OCI-LY7 (cell line): ENCODE data around the gene PRDM1. TPM values are rescaled to one million over a fixed set of nuclear protein-coding genes. Genes with fewer than 3 reads are reported as not detected.
A peak's percentile ranks its signal among the peaks of the same experiment; 100 is the strongest.

Experiments
- BruUV-seq: library from RNA; stranded (reverse); fragments of 400-500 nt; replicated peaks from 2 replicates; lab custom pipeline; 2021; lab: Mats Ljungman, UMichigan
- CTCF ChIA-PET: fragments of 300-600 bp; sonication (Branson Sonifier 250); formaldehyde crosslinking; loops from one replicate; lab custom pipeline; 2022; ENCODE audit warnings: antibody characterized with exemption; ENCODE audit not compliant: unreplicated experiment; lab: Charles Lee
- POLR2A ChIA-PET: fragments of 300-600 bp; sonication (Branson Sonifier 250); formaldehyde crosslinking; loops from one replicate; lab custom pipeline; 2022; ENCODE audit warnings: antibody characterized with exemption; lab: Charles Lee
- DNase-seq: peaks from one replicate; pipeline ENCODE4 v3.0.0-alpha.2; 2015; ENCODE audit warnings: low spot score
- H2AFZ ChIP-seq: fragments of 200-600 bp; sonication (generic), shearing (Covaris generic); 2 replicates; pipeline ENCODE4 v1.6.1; 2014; ENCODE audit warnings: mild to moderate bottlenecking, antibody characterized with exemption, low read length, moderate library complexity
- H3K27ac ChIP-seq: fragments of 200-600 bp; sonication (generic); 2 replicates; pipeline ENCODE4 v1.5.1; 2014; ENCODE audit warnings: mixed run types, low read depth, mild to moderate bottlenecking, moderate library complexity, low read length, inconsistent platforms; ENCODE audit not compliant: poor library complexity, severe bottlenecking
- H3K36me3 ChIP-seq: fragments of 200-600 bp; sonication (generic); 2 replicates; pipeline ENCODE4 v1.6.1; 2014; ENCODE audit warnings: mild to moderate bottlenecking, antibody characterized with exemption, low read length, moderate library complexity, mixed read lengths; ENCODE audit not compliant: insufficient read depth
- H3K4me1 ChIP-seq: fragments of 200-600 bp; sonication (generic); 2 replicates; pipeline ENCODE4 v1.5.1; 2014; ENCODE audit warnings: mild to moderate bottlenecking, low read length; ENCODE audit not compliant: insufficient read depth, poor library complexity, severe bottlenecking
- H3K4me2 ChIP-seq: fragments of 200-600 bp; sonication (generic); 2 replicates; pipeline ENCODE4 v1.6.1; 2014; ENCODE audit warnings: mild to moderate bottlenecking, low read length
- H3K4me3 ChIP-seq: fragments of 200-600 bp; sonication (generic); 2 replicates; pipeline ENCODE4 v1.5.1; 2014; ENCODE audit warnings: mild to moderate bottlenecking, low read depth, low read length; ENCODE audit not compliant: poor library complexity, severe bottlenecking
- H3K79me2 ChIP-seq: fragments of 200-600 bp; sonication (generic); 2 replicates; pipeline ENCODE4 v1.6.1; 2016; ENCODE audit warnings: low read depth, mild to moderate bottlenecking, low read length, moderate library complexity, mixed read lengths; ENCODE audit not compliant: insufficient read depth
- H3K9me2 ChIP-seq: fragments of 200-600 bp; sonication (generic); 2 replicates; pipeline ENCODE4 v1.6.1; 2016; ENCODE audit warnings: mild to moderate bottlenecking, low read length, mixed read lengths; ENCODE audit not compliant: insufficient read depth
- H3K9me3 ChIP-seq: fragments of 200-600 bp; sonication (generic); 2 replicates; pipeline ENCODE4 v1.6.1; 2014; ENCODE audit warnings: mild to moderate bottlenecking, mixed run types, low read length, mixed read lengths
- H4K20me1 ChIP-seq: fragments of 200-600 bp; sonication (generic); 2 replicates; pipeline ENCODE4 v1.6.1; 2014; ENCODE audit warnings: mild to moderate bottlenecking, antibody characterized with exemption, low read length, moderate library complexity, mixed read lengths; ENCODE audit not compliant: insufficient read depth
- CTCF ChIP-seq: fragments of 200-600 bp; sonication (generic); conservative IDR thresholded peaks from 2 replicates; pipeline ENCODE4 v1.5.1; 2014; ENCODE audit warnings: mild to moderate bottlenecking, antibody characterized with exemption, low read length, moderate library complexity, mixed read lengths
- EZH2phosphoT487 ChIP-seq: fragments of 200-600 bp; sonication (generic); IDR thresholded peaks from 2 replicates; pipeline ENCODE4 v1.6.1; 2018; ENCODE audit warnings: low read depth, borderline replicate concordance, mild to moderate bottlenecking, mixed run types, antibody characterized with exemption, low read length, moderate library complexity, mixed read lengths
- intact Hi-C: fragments of 100-400 bp; cut with micrococcal nuclease; formaldehyde crosslinking; loops from one replicate; pipeline ENCODE4 v1.10.0; 2022; ENCODE audit not compliant: unreplicated experiment
- total RNA-seq, 2 experiments: library from RNA; depleted of rRNA in 1 of 2; stranded (reverse); fragments of >200 nt in 1 of 2; shearing (Covaris generic) in 1 of 2; gene quantifications; 2 replicates each; pipeline ENCODE4 v1.2.3, GENCODE V29; 2014 to 2022

Gene PRDM1
- total RNA-seq, 2 experiments from 2014 or later, result 1.5 to 3.3 TPM

GRCh38 chr6:106077170-106077569 is 9.0 kb upstream of the PRDM1 start:
- POLR2A ChIA-PET, result interaction anchor here (0.6 kb wide), 1 partner anchor 249 kb away, joined by 3 read pairs; no protein-coding TSS in a partner anchor
- intact Hi-C loops, result loop anchor here (5.0 kb wide), 1 partner anchor 65 kb away; no protein-coding TSS in a partner anchor
- H3K4me1 ChIP-seq, result peaks cover 15% of the 10 kb centered on the region

DNA sequence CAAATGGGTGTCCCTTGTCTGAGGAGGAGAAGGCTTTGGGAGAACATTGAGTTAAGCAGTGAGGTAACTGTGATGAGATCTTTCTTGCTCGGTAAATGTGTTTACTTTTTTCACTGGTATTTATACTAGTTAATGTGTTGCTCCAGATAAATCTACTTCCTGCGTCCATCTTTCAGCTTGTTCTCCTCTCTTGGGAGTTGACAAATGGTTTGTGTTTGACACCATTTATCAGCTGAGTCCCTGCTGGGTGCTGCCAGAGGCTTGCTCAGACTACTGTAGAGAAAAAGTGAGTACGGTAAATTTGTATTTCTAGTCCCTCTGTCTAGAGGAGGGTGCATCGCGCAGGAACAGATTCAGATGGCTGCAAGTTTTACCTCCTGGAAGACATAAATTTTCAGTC is 8.3 kb upstream of the PRDM1 start:
- DNase-seq, result no peak
- intact Hi-C loops, result loop anchor here (5.0 kb wide), 1 partner anchor 66 kb away; no protein-coding TSS in a partner anchor
- no TSS peak for BruUV-seq
- H3K4me2 ChIP-seq, result no peak overlapping the region
- peaks cover 12% of the 10 kb centered on the region for H3K4me1 ChIP-seq
- H3K79me2 ChIP-seq, result no peaks in the 10 kb centered on the region
- no peak overlapping the region for H3K27ac ChIP-seq
- no peaks in the 10 kb centered on the region for H3K36me3 ChIP-seq
- no peaks in the 10 kb centered on the region for H4K20me1 ChIP-seq
- ChIA-PET POLR2A (no interaction called here), CTCF (interaction anchor here (0.6 kb wide), 1 partner anchor 321 kb away, joined by 3 read pairs; no protein-coding TSS in a partner anchor)
- peak overlapping the region; percentile 59 for H2AFZ ChIP-seq
- no peak overlapping the region for H3K4me3 ChIP-seq
- no peaks in the 10 kb centered on the region for H3K9me3 ChIP-seq
- H3K9me2 ChIP-seq, result no peaks in the 10 kb centered on the region
- TF ChIP-seq EZH2phosphoT487 (no peak), CTCF (no peak)

More at GRCh38 chr6:106077170-106077569, 9.0 kb upstream of the PRDM1 start:
- Histone ChIP-seq H2AFZ (peak overlapping the region; percentile 59; the same call in 1 of the 2 replicates), H3K9me2 (no peaks in the 10 kb centered on the region), H3K27ac (no peak overlapping the region), H4K20me1 (no peaks in the 10 kb centered on the region), H3K79me2 (no peaks in the 10 kb centered on the region), H3K4me2 (no peak overlapping the region), H3K9me3 (no peaks in the 10 kb centered on the region), H3K36me3 (no peaks in the 10 kb centered on the region), H3K4me3 (no peak overlapping the region)
- CTCF ChIA-PET, result no interaction called here
- BruUV-seq, result no TSS peak
- DNase-seq, result no peak
- TF ChIP-seq CTCF (no peak), EZH2phosphoT487 (no peak)

DNA sequence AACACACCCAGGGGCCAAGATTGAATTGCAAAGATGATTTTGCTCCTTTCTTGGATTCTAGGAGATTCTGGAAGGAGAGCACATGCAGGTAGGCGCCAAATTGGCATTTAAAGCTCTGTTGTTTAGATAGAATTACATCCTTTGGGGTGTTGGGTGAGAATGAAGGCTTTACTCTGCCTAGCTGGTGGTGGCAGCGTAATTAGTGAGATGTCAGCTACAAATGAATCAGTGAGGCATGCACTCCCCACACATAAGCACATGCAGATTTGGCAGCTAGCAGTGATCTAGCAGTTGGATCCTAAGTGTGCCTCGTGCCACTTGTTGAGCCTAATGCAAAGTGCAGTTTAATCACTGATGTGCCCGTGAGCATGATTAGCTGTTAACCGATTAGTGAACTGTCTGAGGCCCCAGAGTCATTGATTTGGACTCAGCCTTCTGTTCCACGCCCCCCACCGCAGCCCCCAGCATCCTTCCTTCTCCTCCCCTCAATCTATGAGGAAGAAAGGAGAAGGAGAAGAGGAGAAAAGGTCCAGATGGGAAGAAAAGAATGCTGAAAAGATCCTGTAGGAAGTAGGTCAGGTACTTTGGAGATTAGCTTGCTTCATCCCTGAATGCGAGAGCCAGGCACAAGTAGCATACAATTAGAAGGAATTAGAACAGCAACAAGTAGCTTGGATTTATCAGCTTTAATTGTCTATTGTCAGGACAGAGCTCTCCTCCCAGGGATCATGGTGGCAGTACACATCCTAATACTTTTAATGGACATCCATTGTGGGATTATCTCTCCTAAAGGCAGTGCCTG is 6.0 kb upstream of the PRDM1 start:
- Histone ChIP-seq H3K27ac (no peak overlapping the region), H3K9me3 (no peaks in the 10 kb centered on the region), H3K4me2 (no peak overlapping the region), H3K79me2 (no peaks in the 10 kb centered on the region), H3K4me1 (peaks cover 23% of the 10 kb centered on the region), H3K9me2 (no peaks in the 10 kb centered on the region), H2AFZ (no peak overlapping the region), H3K36me3 (no peaks in the 10 kb centered on the region), H3K4me3 (no peak overlapping the region), H4K20me1 (no peaks in the 10 kb centered on the region)
- no TSS peak for BruUV-seq
- CTCF ChIA-PET, result no interaction called here
- no peak for DNase-seq
- intact Hi-C loops, result loop anchor here (5.0 kb wide), 3 partner anchors 68 to 208 kb away; no protein-coding TSS in a partner anchor
- POLR2A ChIA-PET, result interaction anchor here (0.9 to 1.2 kb wide), 3 partner anchors 11 to 330 kb away, joined by 4 to 5 read pairs (median 5); no protein-coding TSS in a partner anchor
- TF ChIP-seq EZH2phosphoT487, result no peak
- TF ChIP-seq CTCF, result no peak
